Peyer's patch (tissue), 4 donors: ENCODE measurements around the gene SYNE2. TPM values are rescaled to one million over a fixed set of nuclear protein-coding genes. Genes with fewer than 3 reads are reported as not detected.

Experiments
- DNase-seq, 3 donors: peaks; one replicate each; pipeline ENCODE4 v3.0.0-alpha.2; 2017 to 2019
- H3K27ac ChIP-seq, 4 donors: fragments of 200-600 bp; sonication (generic); one replicate each; pipeline ENCODE4 v1.5.1; 2016 to 2019
- H3K27me3 ChIP-seq, 2 donors: fragments of 200-600 bp; sonication (generic); one replicate each; pipeline ENCODE4 v1.5.1; 2019
- H3K36me3 ChIP-seq, 3 donors: fragments of 200-600 bp; sonication (generic); one replicate each; pipeline ENCODE4 v1.5.1; 2016 to 2019
- H3K4me1 ChIP-seq, 4 donors: fragments of 200-600 bp; sonication (generic); one replicate each; pipeline ENCODE4 v1.5.1; 2016 to 2019
- H3K4me3 ChIP-seq, 4 donors: fragments of 200-600 bp; sonication (generic); 1 replicate in 3 of 4; 2 replicates in 1 of 4; pipeline ENCODE4 v1.5.1; 2016 to 2019; ENCODE audit warnings: mild to moderate bottlenecking in 1 of 4
- H3K9me3 ChIP-seq, 4 donors: fragments of 200-600 bp; sonication (generic); one replicate each; pipeline ENCODE4 v1.5.1; 2016 to 2019; ENCODE audit warnings: mild to moderate bottlenecking in 1 of 4
- CTCF ChIP-seq, 6 experiments: fragments of 450-650 bp in 4 of 6; fragments of 200-600 bp in 2 of 6; sonication (generic) in 1 of 6; IDR thresholded peaks; one replicate each; pipeline ENCODE4 v1.5.1; 2017 to 2019; ENCODE audit warnings: antibody characterized with exemption in 6 of 6, mild to moderate bottlenecking in 3 of 6, moderate library complexity in 1 of 6
- POLR2A ChIP-seq, 2 donors: fragments of 450-650 bp; IDR thresholded peaks; one replicate each; pipeline ENCODE4 v1.5.1; 2017; ENCODE audit warnings: antibody characterized with exemption in 2 of 2, mild to moderate bottlenecking in 2 of 2, moderate library complexity in 2 of 2
- total RNA-seq, 4 donors: library from RNA; depleted of rRNA; stranded (reverse); fragments of >200 nt; gene quantifications; one replicate each; pipeline ENCODE4 v1.1.0, GENCODE V29; 2016

Gene SYNE2
- total RNA-seq, 4 donors from 2014 or later = 106 to 243 (median 153) TPM

GRCh38 chr14:64053694-64054669 is 201.2 kb downstream of the SYNE2 start:
- no peak for TF ChIP-seq CTCF (IDR thresholded peaks at IDR 0.05)
- TF ChIP-seq POLR2A (IDR thresholded peaks at IDR 0.05) = no peak
- H3K36me3 ChIP-seq = peaks cover 0 to 23% (median 0%) of the 10 kb centered on the region in 3 donors
- H3K4me1 ChIP-seq = no peaks in the 10 kb centered on the region

DNA sequence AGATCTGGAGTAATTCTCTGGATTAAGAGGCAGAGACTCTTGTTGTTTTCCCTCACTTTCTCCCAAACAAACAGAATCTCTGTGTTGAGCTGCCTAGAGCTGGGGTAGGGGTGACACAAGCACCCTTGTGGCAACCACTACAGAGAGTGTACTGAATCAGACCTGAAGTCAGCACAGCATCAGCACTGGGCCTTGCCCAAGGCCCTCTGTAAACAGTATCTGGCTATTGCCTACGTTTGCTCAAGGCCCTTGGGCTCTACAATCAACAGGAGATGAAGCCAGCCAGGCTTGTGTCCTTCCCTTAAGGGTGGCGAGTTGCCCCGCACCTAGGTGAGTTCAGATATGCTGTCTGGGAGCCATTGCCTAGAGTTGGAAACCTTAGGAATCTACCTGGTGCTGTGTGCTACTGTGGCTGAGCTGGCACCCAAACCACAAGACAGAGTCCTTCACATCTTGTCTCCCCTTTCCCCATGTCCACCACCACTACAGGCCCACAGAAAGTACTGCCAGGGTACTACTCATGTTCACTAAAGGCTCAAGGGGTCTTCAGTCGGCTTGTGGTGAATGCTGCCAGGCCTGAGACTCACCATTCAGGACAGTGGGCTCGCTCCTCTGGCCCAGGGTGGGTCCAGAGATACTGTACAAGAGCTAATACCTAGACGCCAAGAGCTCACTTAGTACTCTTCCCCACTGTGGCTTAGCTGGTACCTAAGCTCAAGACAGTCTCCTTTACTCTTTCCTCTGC is 206.8 kb downstream of the SYNE2 start:
- H3K4me1 ChIP-seq = no peaks in the 10 kb centered on the region
- H3K9me3 ChIP-seq = no peaks in the 10 kb centered on the region
- peaks cover 0 to 9% (median 0%) of the 10 kb centered on the region in 3 donors for H3K36me3 ChIP-seq
- no peaks in the 10 kb centered on the region for H3K27me3 ChIP-seq
- H3K27ac ChIP-seq = no peak overlapping the region
- DNase-seq = no peak
- H3K4me3 ChIP-seq = no peak overlapping the region
- TF ChIP-seq POLR2A (IDR thresholded peaks at IDR 0.05) (no peak), CTCF (IDR thresholded peaks at IDR 0.05) (no peak)

More at GRCh38 chr14:64053694-64054669, 201.2 kb downstream of the SYNE2 start:
- no peak overlapping the region for H3K27ac ChIP-seq
- no peak for DNase-seq
- no peak overlapping the region for H3K4me3 ChIP-seq
- H3K27me3 ChIP-seq = no peaks in the 10 kb centered on the region
- no peaks in the 10 kb centered on the region for H3K9me3 ChIP-seq

DNA sequence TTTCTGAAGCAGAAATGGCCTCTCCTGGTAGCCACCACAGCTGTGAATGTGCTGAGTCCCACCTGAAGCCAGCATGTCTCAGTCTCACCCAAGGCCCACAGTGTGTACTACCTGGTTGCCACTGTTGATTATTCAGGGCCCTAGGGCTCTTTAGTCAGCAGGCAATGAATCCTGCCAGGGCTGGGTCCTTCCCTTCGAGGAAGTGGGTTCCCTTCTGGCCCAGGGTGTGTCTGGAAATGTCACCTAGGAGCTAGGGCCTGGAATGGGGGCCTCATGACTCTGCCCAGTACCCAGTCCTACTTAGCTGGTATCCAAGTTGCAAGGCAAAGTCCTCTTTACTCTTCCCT is 207.4 kb downstream of the SYNE2 start:
- H3K27ac ChIP-seq = no peak overlapping the region
- H3K27me3 ChIP-seq = no peaks in the 10 kb centered on the region
- no peak for DNase-seq
- no peaks in the 10 kb centered on the region for H3K4me1 ChIP-seq
- no peak overlapping the region for H3K4me3 ChIP-seq
- H3K36me3 ChIP-seq = peaks cover 0 to 9% (median 0%) of the 10 kb centered on the region in 3 donors
- TF ChIP-seq POLR2A (IDR thresholded peaks at IDR 0.05) (no peak), CTCF (IDR thresholded peaks at IDR 0.05) (no peak)
- no peaks in the 10 kb centered on the region for H3K9me3 ChIP-seq

DNA sequence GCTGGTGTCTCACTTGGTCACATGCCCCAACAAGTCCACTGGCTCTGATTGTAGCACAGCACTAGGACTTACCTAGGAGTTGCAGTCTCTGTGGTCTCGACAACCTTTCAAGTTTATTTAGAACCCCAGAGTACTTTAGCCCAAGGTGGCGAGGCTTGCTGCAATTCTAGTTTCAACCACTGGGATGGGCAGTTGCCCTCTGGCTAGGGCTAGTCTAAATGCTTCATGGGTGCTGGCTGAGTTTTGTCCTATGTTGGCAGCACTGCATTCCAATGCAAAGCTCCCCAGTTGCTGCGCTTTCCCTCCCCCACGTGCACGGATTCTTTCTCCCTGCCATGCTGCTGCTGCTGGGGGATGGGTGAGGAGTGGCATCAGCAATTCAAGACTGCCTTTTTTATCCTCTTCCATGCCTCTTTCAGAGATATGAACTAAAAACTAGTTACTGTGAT is 207.9 kb downstream of the SYNE2 start:
- Histone ChIP-seq H3K36me3 (peaks cover 0 to 10% (median 0%) of the 10 kb centered on the region in 3 donors), H3K27ac (no peak overlapping the region), H3K27me3 (no peaks in the 10 kb centered on the region), H3K4me1 (no peaks in the 10 kb centered on the region), H3K4me3 (no peak overlapping the region), H3K9me3 (no peaks in the 10 kb centered on the region)
- DNase-seq = peak in 1 of 3 donors; percentile 50
- TF ChIP-seq CTCF (IDR thresholded peaks at IDR 0.05) (peak in 5 of 6 experiments; percentile 6 to 66 (median 49)), POLR2A (IDR thresholded peaks at IDR 0.05) (no peak)

GRCh38 chr14:64061115-64061514 is 208.3 kb downstream of the SYNE2 start:
- TF ChIP-seq CTCF (IDR thresholded peaks at IDR 0.05) (no peak), POLR2A (IDR thresholded peaks at IDR 0.05) (no peak)
- Histone ChIP-seq H3K27ac (no peak overlapping the region), H3K27me3 (no peaks in the 10 kb centered on the region), H3K4me3 (no peak overlapping the region), H3K9me3 (no peaks in the 10 kb centered on the region), H3K36me3 (peaks cover 0 to 14% (median 0%) of the 10 kb centered on the region in 3 donors), H3K4me1 (no peaks in the 10 kb centered on the region)
- DNase-seq = no peak
